SK-N-MC (cell line): ENCODE data around the gene SERINC1.

Source experiments
- EZH2 ChIP-seq: fragments of 200-600 bp; sonication (generic); IDR thresholded peaks from one replicate; pipeline ENCODE4 v1.6.1; 2017; ENCODE audit warnings: antibody characterized with exemption
- POLR2AphosphoS5 ChIP-seq: IDR thresholded peaks from 2 replicates; pipeline ENCODE4 v1.6.1; 2012; ENCODE audit warnings: mild to moderate bottlenecking, low read depth, low read length, borderline replicate concordance

GRCh38 chr6:122400462-122401089 is 71.0 kb downstream of the SERINC1 start:
- no peak for TF ChIP-seq EZH2
- TF ChIP-seq POLR2AphosphoS5: no peak
